Activated naive CD4-positive, alpha-beta T cell treated with anti-CD3 and anti-CD28 coated beads, Interleukin-2, amount 50 U/mL, for 72 hours (primary cell): ENCODE data around the gene NTRK1. TPM values are rescaled to one million over a fixed set of nuclear protein-coding genes. Genes with fewer than 3 reads are reported as not detected.

Experiments
- ATAC-seq, 2 donors: fragments of 150-1000 bp; cut with Tn5 transposase; 2 replicates each; pipeline ENCODE4 v1.10.0; 2021; ENCODE audit warnings: mild to moderate bottlenecking in 2 of 2, moderate library complexity in 2 of 2
- DNase-seq, 2 donors: peaks; one replicate each; pipeline ENCODE4 v3.0.0; 2021 to 2022; ENCODE audit warnings: low spot score in 2 of 2
- H3K27ac Mint-ChIP-seq, 2 donors: one replicate each; pipeline ENCODE4 v1.8.0; 2022; ENCODE audit warnings: mild to moderate bottlenecking in 2 of 2, mixed read lengths in 2 of 2
- H3K36me3 Mint-ChIP-seq, 2 donors: one replicate each; pipeline ENCODE4 v1.8.0; 2022; ENCODE audit warnings: mixed read lengths in 2 of 2
- H3K9me3 Mint-ChIP-seq, 2 donors: one replicate each; pipeline ENCODE4 v1.8.0; 2022; ENCODE audit warnings: mixed read lengths in 2 of 2
- total RNA-seq, 2 donors: library from RNA; stranded (reverse); gene quantifications; one replicate each; pipeline ENCODE4 v1.2.3, GENCODE V29; 2022

NTRK1 gene
- total RNA-seq, 2 donors from 2014 or later = 5.3 to 7.2 TPM

DNA sequence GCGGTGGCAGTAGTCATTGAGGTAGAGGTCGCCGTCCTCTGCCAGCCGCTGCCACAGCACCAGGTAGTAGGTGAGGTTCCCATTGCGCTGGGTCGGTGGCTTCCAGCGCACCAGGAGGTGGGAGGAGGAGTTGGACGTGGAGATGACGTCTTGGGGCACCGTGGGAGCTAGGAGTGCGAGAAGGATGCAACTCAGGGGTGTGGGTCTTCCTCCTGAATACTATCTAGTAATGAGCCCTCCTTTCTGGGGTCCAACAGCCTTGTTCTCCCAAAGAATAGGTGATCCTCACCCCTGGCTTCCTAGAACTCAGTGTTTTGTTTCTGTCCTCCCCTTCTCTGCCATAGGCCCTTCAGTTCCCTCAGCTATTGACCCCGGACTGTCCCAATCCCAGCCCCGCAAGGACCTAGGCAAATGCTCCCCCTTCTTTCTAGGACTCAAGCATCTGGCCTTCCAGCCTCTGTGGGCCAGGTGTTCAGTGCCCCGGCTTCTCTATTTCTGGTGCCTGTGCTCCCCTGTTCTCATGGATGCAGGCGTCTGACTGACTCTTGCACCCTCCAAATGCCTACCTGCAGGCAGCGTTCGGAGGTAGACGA lies 14.6 kb upstream of the NTRK1 start:
- ATAC-seq = no peak
- DNase-seq = no peak
- Mint-ChIP-seq H3K9me3 (no peaks in the 10 kb centered on the region), H3K36me3 (peaks cover 0 to 6% of the 10 kb centered on the region in 2 donors), H3K27ac (no peak overlapping the region)

GRCh38 chr1:156846643-156847042 lies 14.0 kb upstream of the NTRK1 start:
- ATAC-seq = no peak
- H3K36me3 Mint-ChIP-seq = peaks cover 0 to 6% of the 10 kb centered on the region in 2 donors

GRCh38 chr1:156847591-156848460 lies 12.8 kb upstream of the NTRK1 start:
- H3K27ac Mint-ChIP-seq = no peak overlapping the region
- no peaks in the 10 kb centered on the region for H3K9me3 Mint-ChIP-seq
- ATAC-seq (no peak), DNase-seq (no peak)
- peaks cover 0 to 6% of the 10 kb centered on the region in 2 donors for H3K36me3 Mint-ChIP-seq

More at GRCh38 chr1:156846643-156847042, 14.0 kb upstream of the NTRK1 start:
- no peak for DNase-seq
- Mint-ChIP-seq H3K27ac (no peak overlapping the region), H3K9me3 (no peaks in the 10 kb centered on the region)

DNA sequence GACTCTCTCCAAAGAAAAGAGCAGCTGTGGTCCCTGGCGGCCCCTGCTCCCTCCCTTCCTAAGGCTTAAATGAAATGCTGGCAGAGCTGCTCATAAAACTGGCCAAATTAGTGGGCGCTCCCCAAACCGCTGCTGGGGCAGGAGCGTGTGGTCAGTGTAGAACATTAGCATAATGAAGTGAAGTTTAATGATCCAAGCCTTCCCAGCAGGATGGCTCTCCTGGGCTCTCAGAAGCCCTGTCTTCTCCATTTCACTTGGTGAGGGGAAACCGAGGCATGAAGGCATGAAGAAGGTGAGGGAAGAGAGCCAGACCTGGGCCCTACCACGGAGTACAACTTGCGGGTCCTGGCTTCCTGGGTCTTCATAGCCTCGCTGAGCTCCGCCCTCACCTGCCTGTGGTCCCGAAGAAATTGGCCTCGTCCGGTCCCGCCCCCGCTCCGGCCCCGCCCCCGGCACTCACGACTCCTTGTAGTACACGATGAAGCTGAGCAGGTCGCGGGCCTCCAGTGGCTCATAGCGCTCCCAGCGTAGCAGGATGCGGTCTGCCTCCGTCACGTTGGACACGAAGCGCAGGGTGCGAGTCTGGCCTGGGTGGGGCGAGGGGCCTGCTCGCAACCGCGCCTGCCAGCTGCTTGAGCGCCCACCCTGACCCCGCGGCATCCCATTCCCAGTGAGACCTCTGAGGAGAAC lies 12.1 kb upstream of the NTRK1 start:
- peaks cover 0 to 6% of the 10 kb centered on the region in 2 donors for H3K36me3 Mint-ChIP-seq
- DNase-seq = peak in 1 of 2 donors; percentile 65
- ATAC-seq = peak; percentile 77 to 83
- H3K27ac Mint-ChIP-seq = no peak overlapping the region
- H3K9me3 Mint-ChIP-seq = no peaks in the 10 kb centered on the region

DNA sequence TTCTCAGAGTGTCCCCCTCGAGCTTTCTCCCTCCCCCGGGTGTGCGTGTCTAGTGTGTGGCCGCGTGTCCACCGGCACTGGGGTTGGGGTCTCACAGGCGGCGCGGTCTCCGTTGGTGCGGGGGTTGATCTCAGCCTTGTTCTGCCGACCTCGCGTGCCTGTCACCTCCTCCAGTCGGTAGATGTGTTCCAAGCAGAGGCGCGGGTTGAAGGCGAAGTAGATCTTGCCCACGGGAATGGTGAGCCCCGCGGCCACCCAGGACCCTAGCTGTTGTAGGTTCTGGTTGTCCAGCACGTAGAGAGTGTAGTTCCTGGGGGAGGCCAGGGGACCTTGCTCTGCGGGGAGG lies 11.5 kb upstream of the NTRK1 start:
- no peak for ATAC-seq
- H3K27ac Mint-ChIP-seq = no peak overlapping the region
- no peaks in the 10 kb centered on the region for H3K9me3 Mint-ChIP-seq

GRCh38 chr1:156851779-156852417 lies 8.8 kb upstream of the NTRK1 start:
- Mint-ChIP-seq H3K36me3 (no peaks in the 10 kb centered on the region), H3K27ac (no peak overlapping the region), H3K9me3 (no peaks in the 10 kb centered on the region)
- ATAC-seq = no peak
- no peak for DNase-seq

More for the DNA sequence above, 11.5 kb upstream of the NTRK1 start:
- peaks cover 0 to 2% of the 10 kb centered on the region in 2 donors for H3K36me3 Mint-ChIP-seq
- DNase-seq = no peak

DNA sequence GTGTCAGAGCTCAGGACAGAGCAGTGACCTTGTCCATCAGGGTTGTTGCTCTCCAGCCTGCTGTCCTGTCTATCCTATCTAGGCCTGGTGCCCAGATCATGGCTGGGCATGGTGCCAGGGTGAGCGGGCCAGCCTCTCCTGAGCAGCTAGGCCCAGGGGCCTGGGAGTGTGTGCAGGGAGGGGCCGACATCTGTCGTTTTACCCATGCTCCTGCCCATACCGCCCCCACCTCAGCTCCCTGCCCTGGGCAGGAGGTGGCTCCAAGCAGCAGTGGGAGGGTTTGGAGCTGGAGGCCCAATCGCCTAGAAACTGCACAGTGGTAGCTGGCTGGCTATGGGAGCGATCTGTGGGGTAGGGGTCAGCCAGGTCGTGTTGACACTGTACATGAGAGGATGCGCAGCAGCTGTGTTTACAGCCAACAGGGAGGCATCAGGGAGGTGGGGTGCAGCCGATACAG lies 8.2 kb upstream of the NTRK1 start:
- no peak overlapping the region for H3K27ac Mint-ChIP-seq
- H3K9me3 Mint-ChIP-seq = no peaks in the 10 kb centered on the region
- DNase-seq (no peak), ATAC-seq (no peak)
- no peaks in the 10 kb centered on the region for H3K36me3 Mint-ChIP-seq

- H3K9me3 Mint-ChIP-seq = no peaks in the 10 kb centered on the region
- no peak overlapping the region for H3K27ac Mint-ChIP-seq
- no peak for ATAC-seq
- no peak for DNase-seq
- H3K36me3 Mint-ChIP-seq = peaks cover 0 to 4% of the 10 kb centered on the region in 2 donors
Observed at GRCh38 chr1:156853761-156854160, 6.9 kb upstream of the NTRK1 start.

GRCh38 chr1:156854634-156855033 lies 6.0 kb upstream of the NTRK1 start:
- Mint-ChIP-seq H3K36me3 (peaks cover 0 to 4% of the 10 kb centered on the region in 2 donors), H3K27ac (no peak overlapping the region), H3K9me3 (no peaks in the 10 kb centered on the region)
- no peak for ATAC-seq
- no peak for DNase-seq

DNA sequence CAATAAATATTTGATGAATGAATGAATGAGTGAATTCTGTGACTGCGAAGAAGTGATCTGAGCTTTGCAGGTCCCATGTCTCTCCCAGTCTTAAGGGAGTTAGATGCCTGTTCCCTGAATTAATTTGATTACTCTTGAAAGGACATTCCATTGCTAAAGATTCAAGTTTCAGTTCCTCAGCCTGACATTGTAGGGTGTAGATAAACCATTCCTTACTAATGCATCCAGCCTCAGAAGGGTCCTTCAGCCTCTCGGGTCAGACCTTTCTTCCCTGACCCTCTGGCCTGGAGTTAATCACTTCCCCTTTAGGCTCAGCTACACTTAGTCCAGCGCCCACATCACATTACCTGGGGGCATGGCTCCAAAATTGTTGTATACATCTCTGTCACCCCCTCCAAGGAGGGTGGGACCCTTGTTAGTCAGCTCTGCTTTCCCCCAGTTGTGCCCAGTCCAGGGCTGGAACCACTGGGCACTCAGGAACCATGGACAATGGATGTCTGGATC lies 4.3 kb upstream of the NTRK1 start:
- Mint-ChIP-seq H3K27ac (no peak overlapping the region), H3K9me3 (no peaks in the 10 kb centered on the region), H3K36me3 (peaks cover 0 to 4% of the 10 kb centered on the region in 2 donors)
- ATAC-seq (no peak), DNase-seq (no peak)

DNA sequence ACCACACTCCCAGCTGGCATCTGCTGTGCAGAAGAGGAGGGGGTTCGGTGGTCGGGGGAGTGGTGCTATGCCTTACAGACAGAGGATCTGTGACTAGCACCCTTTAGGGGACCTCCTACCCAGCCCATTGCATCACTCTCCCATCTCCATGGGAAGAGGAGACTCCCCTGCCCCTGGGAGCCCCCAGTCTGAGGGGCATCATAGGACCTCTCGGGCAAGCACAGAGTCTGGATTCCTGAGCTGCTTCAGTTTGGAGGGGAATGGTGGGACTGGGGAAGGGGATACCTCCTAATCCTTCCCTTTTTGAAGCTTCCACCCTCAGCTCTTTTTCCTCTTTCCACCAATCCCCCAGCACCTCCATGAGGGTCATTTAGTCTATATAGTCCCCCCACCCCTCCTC lies 3.1 kb upstream of the NTRK1 start:
- DNase-seq (no peak), ATAC-seq (no peak)
- H3K36me3 Mint-ChIP-seq = peaks cover 0 to 4% of the 10 kb centered on the region in 2 donors
- no peaks in the 10 kb centered on the region for H3K9me3 Mint-ChIP-seq
- H3K27ac Mint-ChIP-seq = no peak overlapping the region

DNA sequence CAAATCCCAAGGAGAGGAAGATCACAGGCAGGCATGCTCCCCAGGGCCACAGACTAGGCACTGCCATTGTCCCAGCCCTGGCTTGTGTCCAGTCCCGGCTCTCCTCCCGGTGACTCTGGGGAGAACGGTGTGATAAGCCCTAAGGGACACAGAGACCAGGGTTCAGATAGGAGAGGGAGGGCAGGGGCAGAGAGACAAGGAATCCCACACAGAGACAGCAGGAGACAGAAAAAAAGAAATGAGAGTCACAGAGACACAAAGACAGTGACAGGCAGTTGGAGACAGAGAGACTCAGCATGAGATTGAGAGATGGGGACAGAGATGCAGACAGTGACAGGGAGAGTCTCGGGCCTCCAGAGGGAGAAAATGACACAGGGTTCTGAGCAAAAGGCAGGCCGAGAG lies 2.1 kb upstream of the NTRK1 start:
- no peak overlapping the region for H3K27ac Mint-ChIP-seq
- peaks cover 0 to 4% of the 10 kb centered on the region in 2 donors for H3K36me3 Mint-ChIP-seq
- H3K9me3 Mint-ChIP-seq = no peaks in the 10 kb centered on the region
- no peak for DNase-seq
- no peak for ATAC-seq

GRCh38 chr1:156858959-156859522 lies 1.6 kb upstream of the NTRK1 start, which contains the start of gene INSRR:
Gene INSRR (minus strand): TSS chr1:156859117. CDS start chr1:156858621, 496 bp downstream.
- Mint-ChIP-seq H3K27ac (no peak within 1 kb of the TSS), H3K9me3 (no peaks in the 10 kb centered on the region), H3K36me3 (peaks cover 0 to 4% of the 10 kb centered on the region in 2 donors)
- ATAC-seq (no peak), DNase-seq (no peak)

GRCh38 chr1:156859523-156860112 lies 1.0 kb upstream of the NTRK1 start:
- Mint-ChIP-seq H3K9me3 (no peaks in the 10 kb centered on the region), H3K36me3 (peaks cover 0 to 4% of the 10 kb centered on the region in 2 donors), H3K27ac (no peak overlapping the region)
- DNase-seq (no peak), ATAC-seq (peak; percentile 15 to 26)

- peak; percentile 67 to 74 for ATAC-seq
- Mint-ChIP-seq H3K9me3 (no peaks in the 10 kb centered on the region), H3K36me3 (peaks cover 0 to 4% of the 10 kb centered on the region in 2 donors), H3K27ac (no peak overlapping the region)
- peak in 1 of 2 donors; percentile 70 for DNase-seq
Observed at GRCh38 chr1:156860113-156860627, 495 bp upstream of the NTRK1 start.

- DNase-seq = no peak
- no peak for ATAC-seq
- peaks cover 0 to 4% of the 10 kb centered on the region in 2 donors for H3K36me3 Mint-ChIP-seq
- no peaks in the 10 kb centered on the region for H3K9me3 Mint-ChIP-seq
- H3K27ac Mint-ChIP-seq = peak overlapping the region in 1 of 2 donors; percentile 42
Observed at GRCh38 chr1:156862584-156862983, 1.9 kb downstream of the NTRK1 start.
